K562 (cell line): ENCODE measurements around the gene ZNF407. TPM values are rescaled to one million over a fixed set of nuclear protein-coding genes. Genes with fewer than 3 reads are reported as not detected.

Experiments
- ATAC-seq: fragments of 200-7000 bp; cut with Tn5 transposase; 3 replicates; pipeline ENCODE4 v1.9.1; 2020; ENCODE audit warnings: moderate library complexity
- BruUV-seq: library from RNA; stranded (reverse); fragments of 400-500 nt; replicated peaks from 2 replicates; lab custom pipeline; 2021; lab: Mats Ljungman, UMichigan
- CTCF ChIA-PET: fragments of 300-600 bp; formaldehyde crosslinking; extraction: SDS; loops from one replicate; lab custom pipeline; 2021; ENCODE audit warnings: low intra/inter-chr PET ratio; lab: Yijun Ruan, JAX
- POLR2A ChIA-PET: fragments of 300-600, 350-650 bp; sonication (Branson Sonifier 250); formaldehyde crosslinking; extraction: SDS; loops from one replicate; lab custom pipeline; 2021; ENCODE audit warnings: antibody characterized with exemption, inconsistent platforms; lab: Yijun Ruan, JAX
- DNase-seq, 4 experiments: peaks; one replicate each; pipeline versions ENCODE4 v3.0.0 to v3.0.0-alpha.2; 2011 to 2018; ENCODE audit warnings: low spot score in 3 of 4, mixed read lengths in 3 of 4; ENCODE audit errors: extremely low read depth in 1 of 4
- FAIRE-seq: peaks from 2 replicates; lab custom pipeline; 2011; peaks lifted over from hg19 to GRCh38; lab: Jason Lieb, UNC
- H2AFZ ChIP-seq: 2 replicates; pipeline ENCODE4 v1.6.0; 2011; ENCODE audit warnings: low read depth, low read length, control low read depth, inconsistent platforms
- H3K27ac ChIP-seq: fragments of 200-600 bp; 3 replicates; pipeline ENCODE4 v1.8.0; 2011; ENCODE audit warnings: low read depth, mild to moderate bottlenecking, control low read depth, inconsistent platforms, low read length, moderate library complexity, mixed read lengths; ENCODE audit errors: extremely low read depth
- H3K27me3 ChIP-seq, 2 experiments: fragments of 300-600 bp in 1 of 2; 2 replicates in 1 of 2; 3 replicates in 1 of 2; pipeline versions ENCODE4 v1.6.0 to v1.8.0; 2011; ENCODE audit warnings: inconsistent platforms in 2 of 2, low read length in 2 of 2, mild to moderate bottlenecking in 1 of 2, mixed read lengths in 1 of 2, moderate library complexity in 1 of 2; ENCODE audit not compliant: control insufficient read depth in 2 of 2, insufficient read depth in 2 of 2
- H3K36me3 ChIP-seq: fragments of 300-600 bp; 3 replicates; pipeline ENCODE4 v1.8.0; 2011; ENCODE audit warnings: mild to moderate bottlenecking, low read length, inconsistent platforms; ENCODE audit not compliant: control insufficient read depth, insufficient read depth
- H3K4me1 ChIP-seq, 2 experiments: fragments of 200-600 bp in 1 of 2; replicated peaks in 1 of 2; 2 replicates in 1 of 2; 3 replicates in 1 of 2; pipeline versions ENCODE4 v1.5.1 to v1.8.0; 2011; ENCODE audit warnings: inconsistent platforms in 2 of 2, low read length in 2 of 2, mild to moderate bottlenecking in 1 of 2, mixed read lengths in 1 of 2, moderate library complexity in 1 of 2; ENCODE audit not compliant: control insufficient read depth in 2 of 2, insufficient read depth in 2 of 2
- H3K4me2 ChIP-seq: 2 replicates; pipeline ENCODE4 v1.6.1; 2011; ENCODE audit warnings: low read length, control low read depth, inconsistent platforms, mixed read lengths; ENCODE audit not compliant: insufficient read depth
- H3K4me3 ChIP-seq: fragments of 200-600 bp; sonication (generic), shearing (Covaris generic); 2 replicates; pipeline ENCODE4 v1.5.1; 2016; ENCODE audit warnings: control low read depth, inconsistent platforms
- H3K79me2 ChIP-seq: fragments of 200-600 bp; 3 replicates; pipeline ENCODE4 v1.8.0; 2011; ENCODE audit warnings: low read length, inconsistent platforms; ENCODE audit not compliant: control insufficient read depth, insufficient read depth
- H3K9ac ChIP-seq, 2 experiments: 2 replicates each; pipeline versions ENCODE4 v1.6.0 to v1.6.1; 2011; ENCODE audit warnings: low read depth in 2 of 2, low read length in 2 of 2, control low read depth in 1 of 2, inconsistent platforms in 1 of 2, mild to moderate bottlenecking in 1 of 2, mixed read lengths in 1 of 2; ENCODE audit not compliant: insufficient read depth in 1 of 2
- H3K9me1 ChIP-seq: one replicate; pipeline ENCODE4 v1.6.0; 2011; ENCODE audit warnings: inconsistent platforms, mild to moderate bottlenecking, low read length, moderate library complexity; ENCODE audit not compliant: control insufficient read depth, insufficient read depth
- H3K9me3 ChIP-seq: replicated peaks from 2 replicates; pipeline ENCODE4 v1.5.1; 2011; ENCODE audit warnings: low read depth, low read length, inconsistent platforms; ENCODE audit not compliant: control insufficient read depth, insufficient read depth
- H4K20me1 ChIP-seq: replicated peaks from 2 replicates; pipeline ENCODE4 v1.6.1; 2011; ENCODE audit warnings: low read length, inconsistent platforms, mixed read lengths; ENCODE audit not compliant: control insufficient read depth, insufficient read depth
- FOSL1 ChIP-seq: fragments of 200-800 bp; sonication (Bioruptor generic); conservative IDR thresholded peaks from 2 replicates; pipeline ENCODE4 v1.6.1; 2016; ENCODE audit warnings: missing genetic modification characterization, missing compliant biosample characterization
- GATA2 ChIP-seq: sonication (generic); formaldehyde crosslinking; IDR thresholded peaks from 2 replicates; pipeline ENCODE4 v1.4.0; 2020; ENCODE audit warnings: mild to moderate bottlenecking, missing genetic modification reagents
- POLR2A ChIP-seq: fragments of 450-650 bp; conservative IDR thresholded peaks from 2 replicates; pipeline ENCODE4 v1.6.1; 2016
- SIRT6 ChIP-seq: IDR thresholded peaks from one replicate; pipeline ENCODE4 v1.6.1; 2012; ENCODE audit warnings: low read depth, mild to moderate bottlenecking, control low read depth, inconsistent platforms, low read length, moderate library complexity
- SUPT5H ChIP-seq: fragments of 450-650 bp; IDR thresholded peaks from 2 replicates; pipeline ENCODE4 v1.6.1; 2016
- WGBS: fragments of 100-300 bp; shearing (Covaris generic); methylation state at CpG from one replicate; pipeline ENCODE4 v1.1.6; 2016; ENCODE audit warnings: low coverage, mixed read lengths; ENCODE audit not compliant: insufficient coverage; ENCODE audit errors: missing lambda C conversion rate; 5-methylcytosine and 5-hydroxymethylcytosine counted together
- in situ Hi-C: fragments of 300-500 bp; cut with MboI; formaldehyde crosslinking; loops from 4 replicates; pipeline ENCODE4 v1.15.0; 2018; ENCODE audit warnings: inconsistent platforms, mixed read lengths
- intact Hi-C: fragments of 100-400 bp; cut with micrococcal nuclease; formaldehyde crosslinking; loops from 2 replicates; pipeline ENCODE4 v1.14.2; 2022
- polyA plus RNA-seq, 8 experiments: library from polyadenylated mRNA; depleted of rRNA in 4 of 8; stranded (reverse) in 5 of 8; unstranded in 3 of 8; fragments of >200 nt; fragmentation: Nextera tagmentation in 2 of 8; fragmentation: Illumina TruSeq in 1 of 8; extraction: Ambion mirVana in 2 of 8; extraction: Trizol in 1 of 8; gene quantifications; 2 replicates each; pipeline versions ENCODE4 v1.2.1 to v1.2.3, GENCODE V29; 2011 to 2014; ENCODE audit warnings: inconsistent platforms in 1 of 8, missing spikeins in 1 of 8
- total RNA-seq, 7 experiments: library from RNA; depleted of rRNA in 6 of 7; stranded (reverse); fragments of >200 nt in 6 of 7; fragmentation: Illumina TruSeq in 2 of 7; extraction: Trizol in 2 of 7; gene quantifications; 2 replicates each; pipeline versions ENCODE4 v1.2.1 to v1.2.3, GENCODE V29; 2011 to 2021; ENCODE audit warnings: low replicate concordance in 1 of 7
- TF ChIP-seq, protein P1 (sequence below): IDR thresholded peaks from 2 replicates; pipeline ENCODE4 v1.6.1; 2016; ENCODE audit warnings: missing genetic modification characterization, missing compliant biosample characterization

Gene ZNF407
- total and polyA plus RNA-seq, 9 of the 15 experiments (the other 6 are each of a cell fraction or from before 2014, with no cell fraction given): 0.21 to 5.4 (median 2.3) TPM

DNA sequence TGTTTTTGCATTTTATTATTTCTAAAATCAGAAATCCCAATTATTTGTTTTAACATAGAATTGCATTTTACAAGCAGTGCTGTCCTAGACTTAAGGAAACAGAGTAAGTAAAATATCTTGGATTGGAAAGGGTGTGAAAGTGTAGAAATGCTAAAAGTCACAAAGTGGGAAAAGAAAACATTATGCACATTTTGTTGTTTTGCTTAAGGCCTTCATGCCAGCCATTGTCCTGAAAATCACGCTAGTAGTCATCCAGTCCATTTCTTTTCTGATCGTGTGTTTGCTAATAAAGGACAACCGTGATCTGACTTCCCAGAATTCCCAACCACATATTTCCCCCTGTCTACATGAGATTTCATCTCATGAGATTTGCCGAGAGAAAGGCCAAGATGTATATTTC lies 412.2 kb downstream of the ZNF407 start (continued):
- TF ChIP-seq, protein P1, sequence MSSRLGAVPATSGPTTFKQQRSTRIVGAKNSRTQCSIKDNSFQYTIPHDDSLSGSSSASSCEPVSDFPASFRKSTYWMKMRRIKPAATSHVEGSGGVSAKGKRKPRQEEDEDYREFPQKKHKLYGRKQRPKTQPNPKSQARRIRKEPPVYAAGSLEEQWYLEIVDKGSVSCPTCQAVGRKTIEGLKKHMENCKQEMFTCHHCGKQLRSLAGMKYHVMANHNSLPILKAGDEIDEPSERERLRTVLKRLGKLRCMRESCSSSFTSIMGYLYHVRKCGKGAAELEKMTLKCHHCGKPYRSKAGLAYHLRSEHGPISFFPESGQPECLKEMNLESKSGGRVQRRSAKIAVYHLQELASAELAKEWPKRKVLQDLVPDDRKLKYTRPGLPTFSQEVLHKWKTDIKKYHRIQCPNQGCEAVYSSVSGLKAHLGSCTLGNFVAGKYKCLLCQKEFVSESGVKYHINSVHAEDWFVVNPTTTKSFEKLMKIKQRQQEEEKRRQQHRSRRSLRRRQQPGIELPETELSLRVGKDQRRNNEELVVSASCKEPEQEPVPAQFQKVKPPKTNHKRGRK (tag): no peak
- TF ChIP-seq GATA2 (CRISPR knock-in tag) (no peak), FOSL1 (tag) (no peak), SUPT5H (no peak), POLR2A (no peak)

DNA sequence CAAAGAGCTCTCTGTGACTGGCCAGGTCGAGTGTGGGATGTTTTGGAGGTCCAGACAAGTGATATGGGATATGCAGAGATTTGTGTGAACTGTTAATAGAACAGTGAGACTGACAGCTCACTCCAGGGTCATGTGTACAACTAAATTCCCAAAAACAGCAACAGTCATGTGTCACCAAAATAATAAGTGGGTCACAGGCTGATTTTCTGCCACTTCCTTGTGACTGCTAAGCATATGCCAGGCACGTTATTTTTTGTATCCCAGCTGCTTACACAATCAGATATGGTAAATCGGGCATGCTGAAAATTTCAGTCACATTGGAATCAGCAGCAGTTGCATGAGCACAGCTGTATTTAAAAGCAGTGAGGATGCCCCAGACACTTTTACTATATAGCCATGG lies 412.6 kb downstream of the ZNF407 start:
- no peaks in the 10 kb centered on the region for H4K20me1 ChIP-seq
- H3K9me3 ChIP-seq: no peaks in the 10 kb centered on the region
- no peak overlapping the region for H3K27ac ChIP-seq
- ATAC-seq: no peak
- 0% methylated on average over 3 of the region's 3 CpGs for whole genome bisulfite sequencing
- no peak overlapping the region for H3K9ac ChIP-seq
- POLR2A ChIA-PET: no interaction called here
- in situ Hi-C loops: no loop called here
- BruUV-seq: no TSS peak
- H3K4me2 ChIP-seq: no peak overlapping the region
- no peaks in the 10 kb centered on the region for H3K9me1 ChIP-seq
- TF ChIP-seq SIRT6: no peak
- TF ChIP-seq, all 486 proteins: peak for 0
- CTCF ChIA-PET: no interaction called here
- no peaks in the 10 kb centered on the region for H3K36me3 ChIP-seq
- H3K79me2 ChIP-seq: no peaks in the 10 kb centered on the region
- intact Hi-C loops: no loop called here
- H3K4me1 ChIP-seq: no peaks in the 10 kb centered on the region
- H3K4me3 ChIP-seq: no peak overlapping the region
- no peaks in the 10 kb centered on the region for H3K27me3 ChIP-seq
- FAIRE-seq (no peak), DNase-seq (no peak)
- no peak overlapping the region for H2AFZ ChIP-seq
